HFFc6 (cell line): Measurements from ENCODE around the gene SLC22A17. TPM values are rescaled to one million over a fixed set of nuclear protein-coding genes. Genes with fewer than 3 reads are reported as not detected.
"Not testable (repeated sequence)": the region's sequence is repeated elsewhere in the genome, so short reads cannot be mapped to it uniquely, and the experiment has no call there.

ENCODE experiments used
- DNase-seq: peaks from one replicate; pipeline ENCODE4 v3.0.0-alpha.2; 2018
- H3K27ac Mint-ChIP-seq: 2 replicates; pipeline ENCODE4 v1.8.0; 2020; ENCODE audit warnings: mild to moderate bottlenecking, mixed read lengths
- H3K27me3 Mint-ChIP-seq: 2 replicates; pipeline ENCODE4 v1.8.0; 2021; ENCODE audit warnings: mild to moderate bottlenecking, moderate library complexity, mixed read lengths; ENCODE audit not compliant: insufficient read depth
- H3K36me3 Mint-ChIP-seq: 2 replicates; pipeline ENCODE4 v1.8.0; 2021; ENCODE audit warnings: low read depth, mixed read lengths
- H3K4me1 Mint-ChIP-seq: 2 replicates; pipeline ENCODE4 v1.8.0; 2020; ENCODE audit warnings: low read depth, mixed read lengths
- H3K4me3 Mint-ChIP-seq: 2 replicates; pipeline ENCODE4 v1.8.0; 2020; ENCODE audit warnings: mild to moderate bottlenecking, moderate library complexity, mixed read lengths
- H3K9me3 Mint-ChIP-seq: 2 replicates; pipeline ENCODE4 v1.8.0; 2020; ENCODE audit warnings: mild to moderate bottlenecking, mixed read lengths
- long read RNA-seq: library from polyadenylated mRNA; unstranded; transcript quantifications from one replicate; pipeline ENCODE4 v2.0.0, GENCODE V29; 2019
- total RNA-seq, 6 experiments: library from RNA; stranded (reverse); fragmentation: NEBNext Ultra II Directional; extraction: Animal tissue kit (Norgen Biotek cat#: 25700); gene quantifications; 2 replicates in 1 of 6; 3 replicates in 5 of 6; pipeline ENCODE4 v1.2.3, GENCODE V29; 2021
- TF ChIP-seq, protein P1 (sequence below): fragments of 200-600 bp; sonication (generic); IDR thresholded peaks from 2 replicates; pipeline ENCODE4 v1.5.0; 2021; ENCODE audit warnings: antibody characterized with exemption, mild to moderate bottlenecking

SLC22A17 gene
- 10 to 100 TPM; 11.7 to 15.6 (median 13.1) TPM for total RNA-seq
- long read RNA-seq, partial matches to known transcripts: 1 of 2 reads
- long read RNA-seq, other reads (novel, unspliced or antisense): 1 of 2 reads

DNA sequence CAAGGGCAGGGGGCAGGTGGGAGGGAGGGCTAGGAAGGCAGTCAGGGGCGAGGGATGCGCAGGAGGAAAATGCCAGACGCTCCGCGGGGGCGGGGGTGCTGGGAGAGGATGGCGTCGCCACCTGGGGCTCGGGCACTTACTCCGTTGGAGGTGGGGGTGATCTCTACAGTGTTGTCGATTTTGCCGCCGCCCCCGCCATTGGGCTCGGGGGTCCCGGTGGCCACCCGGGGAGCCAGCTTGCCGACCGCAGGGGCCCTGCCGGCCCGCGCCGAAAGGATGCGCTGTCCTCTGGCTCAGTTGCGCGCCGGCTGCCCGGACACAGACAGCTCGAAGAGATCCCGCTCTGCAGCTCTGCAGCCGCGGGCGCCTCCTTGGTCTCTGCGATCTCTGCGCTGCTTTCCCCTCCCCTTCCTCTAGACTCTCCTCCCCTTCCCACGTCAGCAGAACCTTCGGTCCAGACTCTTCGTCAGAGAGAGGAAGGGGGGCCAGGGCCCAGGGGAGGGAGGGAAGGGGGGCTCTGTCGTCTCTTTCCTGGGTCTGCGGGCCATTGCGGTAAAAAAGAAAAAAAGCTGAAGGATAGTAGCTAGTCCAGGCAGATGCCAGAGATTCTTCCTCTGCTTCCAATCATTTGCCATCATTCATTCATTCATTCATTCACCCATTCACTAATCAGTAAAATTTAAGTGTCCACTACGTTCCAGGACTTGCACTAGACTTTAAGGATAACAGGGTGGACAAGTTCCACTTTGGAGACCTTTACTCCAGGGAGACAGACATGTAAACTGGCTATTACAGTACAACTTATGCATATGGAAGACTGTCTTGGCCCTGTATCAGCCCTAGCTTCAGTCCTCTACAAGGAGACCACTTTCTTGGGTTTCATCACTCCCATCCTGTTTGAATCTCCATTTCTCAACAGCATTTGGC lies at the start of gene SLC22A17:
TSS of gene SLC22A17 (minus strand) at position 382 of the 927 bp plus-strand sequence.
- peaks cover 10% of the 10 kb centered on the region; the same call in 1 of the 2 replicates for H3K4me1 Mint-ChIP-seq
- peak within 1 kb of the TSS; percentile 79 for H3K4me3 Mint-ChIP-seq
- no peaks in the 10 kb centered on the region for H3K9me3 Mint-ChIP-seq
- TF ChIP-seq, protein P1, sequence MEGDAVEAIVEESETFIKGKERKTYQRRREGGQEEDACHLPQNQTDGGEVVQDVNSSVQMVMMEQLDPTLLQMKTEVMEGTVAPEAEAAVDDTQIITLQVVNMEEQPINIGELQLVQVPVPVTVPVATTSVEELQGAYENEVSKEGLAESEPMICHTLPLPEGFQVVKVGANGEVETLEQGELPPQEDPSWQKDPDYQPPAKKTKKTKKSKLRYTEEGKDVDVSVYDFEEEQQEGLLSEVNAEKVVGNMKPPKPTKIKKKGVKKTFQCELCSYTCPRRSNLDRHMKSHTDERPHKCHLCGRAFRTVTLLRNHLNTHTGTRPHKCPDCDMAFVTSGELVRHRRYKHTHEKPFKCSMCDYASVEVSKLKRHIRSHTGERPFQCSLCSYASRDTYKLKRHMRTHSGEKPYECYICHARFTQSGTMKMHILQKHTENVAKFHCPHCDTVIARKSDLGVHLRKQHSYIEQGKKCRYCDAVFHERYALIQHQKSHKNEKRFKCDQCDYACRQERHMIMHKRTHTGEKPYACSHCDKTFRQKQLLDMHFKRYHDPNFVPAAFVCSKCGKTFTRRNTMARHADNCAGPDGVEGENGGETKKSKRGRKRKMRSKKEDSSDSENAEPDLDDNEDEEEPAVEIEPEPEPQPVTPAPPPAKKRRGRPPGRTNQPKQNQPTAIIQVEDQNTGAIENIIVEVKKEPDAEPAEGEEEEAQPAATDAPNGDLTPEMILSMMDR: 0 out of 2 replicates have a peak, but pooled peaks have one; percentile 12
- peak; percentile 75 for DNase-seq
- H3K36me3 Mint-ChIP-seq: peaks cover 8% of the 10 kb centered on the region; the same call in 1 of the 2 replicates
- peaks cover 14% of the 10 kb centered on the region for H3K27me3 Mint-ChIP-seq
- peak within 1 kb of the TSS; percentile 47 for H3K27ac Mint-ChIP-seq

DNA sequence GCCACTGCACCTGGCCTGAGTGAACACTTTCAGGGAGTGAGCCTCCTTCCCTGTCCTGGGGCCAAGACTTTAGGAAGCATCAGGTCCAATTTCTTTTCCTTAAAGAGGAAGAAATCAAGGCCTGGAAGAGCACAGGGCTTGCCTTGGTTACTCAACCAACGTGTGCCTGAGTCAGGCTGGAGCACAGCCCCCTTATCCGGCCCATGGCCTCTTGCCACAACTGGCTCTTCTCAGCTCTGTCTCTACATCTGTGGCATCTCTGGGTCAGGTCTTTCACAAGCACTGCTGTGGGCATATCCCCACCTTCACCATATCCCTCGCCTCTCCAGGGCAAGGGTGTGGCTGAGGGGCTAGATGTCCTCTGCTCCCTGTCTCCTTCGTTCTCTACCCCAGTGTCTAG lies 48.6 kb upstream of the SLC22A17 start:
- H3K4me3 Mint-ChIP-seq: no peak overlapping the region

DNA sequence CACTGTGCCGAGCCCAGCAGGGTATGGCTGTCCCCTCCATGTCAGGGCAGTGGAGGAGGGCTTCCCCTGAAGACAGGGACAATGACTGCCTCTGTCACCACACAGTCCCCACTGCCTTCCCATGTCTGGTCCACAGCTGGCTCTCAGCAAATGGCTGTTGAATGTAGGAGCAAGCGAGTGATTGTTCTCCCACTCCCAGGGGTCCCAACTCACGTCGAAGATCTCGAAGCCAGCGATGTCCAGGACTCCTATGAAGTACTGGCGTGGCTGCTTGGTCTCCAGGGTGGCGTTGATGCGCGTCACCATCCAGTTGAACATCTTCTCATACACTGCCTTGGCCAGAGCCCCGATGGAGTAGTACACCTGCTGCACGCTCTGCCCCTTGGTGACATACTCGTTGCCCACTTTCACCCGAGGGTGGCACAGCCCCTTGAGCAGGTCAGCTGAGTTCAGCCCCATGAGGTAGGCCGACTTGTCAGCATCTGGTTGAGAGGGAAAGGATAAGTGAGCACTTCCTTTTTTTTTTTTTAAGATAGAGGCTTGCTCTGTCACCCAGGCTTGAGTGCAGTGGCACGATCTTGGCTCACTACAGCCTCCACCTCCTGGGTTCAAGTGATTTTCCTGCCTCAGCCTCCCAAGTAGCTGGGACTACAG lies 47.9 kb upstream of the SLC22A17 start:
- not testable (repeated sequence) for H3K27ac Mint-ChIP-seq, H3K4me1 Mint-ChIP-seq, H3K4me3 Mint-ChIP-seq, H3K36me3 Mint-ChIP-seq, DNase-seq, H3K9me3 Mint-ChIP-seq
- peaks cover 66% of the 10 kb centered on the region for H3K27me3 Mint-ChIP-seq

More for the DNA sequence above, 48.6 kb upstream of the SLC22A17 start:
- H3K4me1 Mint-ChIP-seq: no peaks in the 10 kb centered on the region
- TF ChIP-seq, protein P1: no peak
- H3K9me3 Mint-ChIP-seq: no peaks in the 10 kb centered on the region
- H3K27me3 Mint-ChIP-seq: peaks cover 71% of the 10 kb centered on the region
- no peaks in the 10 kb centered on the region for H3K36me3 Mint-ChIP-seq
- DNase-seq: no peak
- H3K27ac Mint-ChIP-seq: no peak overlapping the region

DNA sequence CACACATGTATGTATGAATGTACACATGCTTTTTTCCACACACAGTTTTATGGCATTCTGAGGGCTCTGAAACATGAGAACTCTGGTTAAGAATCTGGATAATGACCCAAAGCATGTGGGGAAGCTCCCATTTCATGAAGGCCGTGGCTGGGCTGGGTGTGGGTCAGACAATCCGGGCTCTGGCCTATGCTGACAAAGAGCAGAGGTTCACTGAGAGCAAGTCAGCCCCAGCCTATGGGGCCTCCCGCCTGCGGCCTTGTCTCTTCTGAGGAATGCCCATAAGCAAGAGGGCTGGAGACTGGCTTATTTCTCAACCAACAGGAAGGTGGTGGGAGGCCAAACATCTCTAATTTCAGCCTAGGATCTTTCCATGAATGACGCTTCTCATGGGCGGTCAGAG lies 46.9 kb upstream of the SLC22A17 start:
- H3K4me1 Mint-ChIP-seq: no peaks in the 10 kb centered on the region
- H3K27me3 Mint-ChIP-seq: peaks cover 62% of the 10 kb centered on the region
- TF ChIP-seq, protein P1: no peak
- no peak overlapping the region for H3K27ac Mint-ChIP-seq
- no peak for DNase-seq
- no peak overlapping the region for H3K4me3 Mint-ChIP-seq
- no peaks in the 10 kb centered on the region for H3K9me3 Mint-ChIP-seq
- no peaks in the 10 kb centered on the region for H3K36me3 Mint-ChIP-seq

DNA sequence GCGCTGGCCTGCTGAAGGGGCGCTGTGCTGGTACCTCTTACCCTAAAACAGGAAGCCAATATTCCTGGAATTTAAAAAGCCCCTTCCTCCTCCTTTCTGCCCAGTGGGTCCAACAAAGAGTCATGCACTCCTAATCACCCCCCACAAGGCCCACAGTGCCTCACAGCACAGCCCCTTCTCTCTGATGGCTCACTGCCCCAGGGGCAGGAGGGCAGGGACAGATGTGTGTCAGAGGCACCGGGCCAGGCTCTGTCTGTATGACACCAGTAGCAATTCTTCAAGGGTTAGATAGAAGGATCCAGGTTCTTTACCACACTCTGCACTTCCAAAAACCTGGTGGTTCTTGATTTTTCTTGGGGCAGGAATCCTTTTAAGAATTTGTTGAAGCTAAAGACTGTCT lies 46.4 kb upstream of the SLC22A17 start:
- Mint-ChIP-seq H3K27me3 (peaks cover 66% of the 10 kb centered on the region), H3K27ac (no peak overlapping the region), H3K9me3 (no peaks in the 10 kb centered on the region), H3K4me3 (no peak overlapping the region), H3K4me1 (no peaks in the 10 kb centered on the region), H3K36me3 (no peaks in the 10 kb centered on the region)
- no peak for DNase-seq
- TF ChIP-seq, protein P1: no peak
